Smooth muscle cell (in vitro differentiated cells): Measurements from ENCODE around the gene DMD. TPM values are rescaled to one million over a fixed set of nuclear protein-coding genes. Genes with fewer than 3 reads are reported as not detected.

Source experiments
- DNase-seq: peaks from one replicate; lab custom pipeline; 2025; ENCODE audit not compliant: unreplicated experiment; lab: John Stamatoyannopoulos, UW
- H2AFZ ChIP-seq: fragments of 200-600 bp; sonication (generic); 2 replicates; pipeline ENCODE4 v1.6.0; 2016; ENCODE audit warnings: antibody characterized with exemption, low read depth, mild to moderate bottlenecking
- H3F3A ChIP-seq: fragments of 200-600 bp; sonication (generic); 2 replicates; pipeline ENCODE4 v1.6.0; 2017; ENCODE audit warnings: antibody characterized with exemption, low read depth
- H3K27ac ChIP-seq: fragments of 200-600 bp; sonication (generic); 2 replicates; pipeline ENCODE4 v1.5.1; 2016; ENCODE audit warnings: low read depth, mild to moderate bottlenecking
- H3K27me3 ChIP-seq: fragments of 200-600 bp; sonication (generic); 2 replicates; pipeline ENCODE4 v1.6.1; 2016; ENCODE audit warnings: low read depth, mild to moderate bottlenecking
- H3K36me3 ChIP-seq: fragments of 200-600 bp; sonication (generic); 2 replicates; pipeline ENCODE4 v1.5.1; 2016; ENCODE audit warnings: low read depth
- H3K4me1 ChIP-seq: fragments of 200-600 bp; sonication (generic); 2 replicates; pipeline ENCODE4 v1.5.1; 2016; ENCODE audit warnings: low read depth
- H3K4me2 ChIP-seq: fragments of 200-600 bp; sonication (generic); 2 replicates; pipeline ENCODE4 v1.6.0; 2016; ENCODE audit warnings: mild to moderate bottlenecking
- H3K4me3 ChIP-seq: fragments of 200-600 bp; sonication (generic); 2 replicates; pipeline ENCODE4 v1.5.1; 2016; ENCODE audit warnings: mild to moderate bottlenecking
- H3K79me2 ChIP-seq: fragments of 200-600 bp; sonication (generic); 2 replicates; pipeline ENCODE4 v1.6.0; 2016; ENCODE audit warnings: low read depth, mild to moderate bottlenecking
- H3K9ac ChIP-seq: fragments of 200-600 bp; sonication (generic); 2 replicates; pipeline ENCODE4 v1.6.0; 2016; ENCODE audit warnings: low read depth
- H3K9me3 ChIP-seq: fragments of 200-600 bp; sonication (generic); replicated peaks from 2 replicates; pipeline ENCODE4 v1.5.1; 2016; ENCODE audit warnings: low read depth
- H4K20me1 ChIP-seq: fragments of 200-600 bp; sonication (generic); 2 replicates; pipeline ENCODE4 v1.6.0; 2016; ENCODE audit warnings: low read depth
- CTCF ChIP-seq: fragments of 200-600 bp; sonication (generic); IDR thresholded peaks from 2 replicates; pipeline ENCODE4 v1.5.1; 2017; ENCODE audit warnings: borderline replicate concordance, mild to moderate bottlenecking, antibody characterized with exemption; ENCODE audit not compliant: insufficient read depth, poor library complexity, severe bottlenecking
- WGBS: methylation state at CpG from one replicate; pipeline ENCODE4 v1.1.7; 2016; ENCODE audit warnings: low lambda C conversion rate; 5-methylcytosine and 5-hydroxymethylcytosine counted together
- polyA plus RNA-seq: library from polyadenylated mRNA; unstranded; fragments of >200 nt; fragmentation: Nextera tagmentation; extraction: Ambion mirVana; gene quantifications from 2 replicates; pipeline ENCODE4 v1.2.1, GENCODE V29; 2016
- total RNA-seq: library from RNA; depleted of rRNA; stranded (reverse); fragments of >200 nt; gene quantifications from 2 replicates; pipeline ENCODE4 v1.2.3, GENCODE V29; 2014

The DMD gene
- total and polyA plus RNA-seq, 2 experiments from 2014 or later = 12.3 to 12.6 TPM

- Histone ChIP-seq H3F3A (no peaks in the 10 kb centered on the region), H3K27ac (no peak overlapping the region), H3K9ac (no peak overlapping the region), H3K27me3 (no peaks in the 10 kb centered on the region), H3K4me3 (no peak overlapping the region), H3K4me1 (no peaks in the 10 kb centered on the region), H3K9me3 (no peaks in the 10 kb centered on the region), H4K20me1 (no peaks in the 10 kb centered on the region), H3K79me2 (no peaks in the 10 kb centered on the region), H3K4me2 (no peak overlapping the region), H2AFZ (no peak overlapping the region), H3K36me3 (no peaks in the 10 kb centered on the region)
- no peak for TF ChIP-seq CTCF
- DNase-seq = no peak
These were observed 1531.5 kb downstream of the DMD start for GRCh38 chrX:31679861-31680260.

- H3K27me3 ChIP-seq = no peaks in the 10 kb centered on the region
- no peaks in the 10 kb centered on the region for H4K20me1 ChIP-seq
- H3K27ac ChIP-seq = no peak overlapping the region
- H3K9me3 ChIP-seq = no peaks in the 10 kb centered on the region
- H3K4me2 ChIP-seq = no peak overlapping the region
- H3F3A ChIP-seq = no peaks in the 10 kb centered on the region
- H3K4me3 ChIP-seq = no peak overlapping the region
- no peaks in the 10 kb centered on the region for H3K79me2 ChIP-seq
- H3K36me3 ChIP-seq = no peaks in the 10 kb centered on the region
- no peak overlapping the region for H2AFZ ChIP-seq
- H3K4me1 ChIP-seq = no peaks in the 10 kb centered on the region
- H3K9ac ChIP-seq = no peak overlapping the region
- TF ChIP-seq CTCF = no peak
- WGBS = 55% methylated on average over 3 of the region's 3 CpGs
- DNase-seq = no peak
These were observed 1541.1 kb downstream of the DMD start for GRCh38 chrX:31670245-31670644.

- no peaks in the 10 kb centered on the region for H3K4me1 ChIP-seq
- no peak for DNase-seq
- no peak overlapping the region for H3K9ac ChIP-seq
- 75% methylated on average over 4 of the region's 4 CpGs for WGBS
- H3K27ac ChIP-seq = no peak overlapping the region
- no peak overlapping the region for H3K4me2 ChIP-seq
- no peaks in the 10 kb centered on the region for H3F3A ChIP-seq
- no peaks in the 10 kb centered on the region for H3K27me3 ChIP-seq
- no peaks in the 10 kb centered on the region for H3K9me3 ChIP-seq
- no peak for TF ChIP-seq CTCF
- H3K4me3 ChIP-seq = no peak overlapping the region
- no peaks in the 10 kb centered on the region for H3K79me2 ChIP-seq
- H3K36me3 ChIP-seq = no peaks in the 10 kb centered on the region
- no peak overlapping the region for H2AFZ ChIP-seq
- no peaks in the 10 kb centered on the region for H4K20me1 ChIP-seq
These were observed 1545.9 kb downstream of the DMD start for GRCh38 chrX:31665454-31665853.

GRCh38 chrX:31663172-31663571, 1548.2 kb downstream of the DMD start:
- H2AFZ ChIP-seq = no peak overlapping the region
- no peaks in the 10 kb centered on the region for H3K9me3 ChIP-seq
- H3K4me3 ChIP-seq = no peak overlapping the region
- no peaks in the 10 kb centered on the region for H3K79me2 ChIP-seq
- H3K27ac ChIP-seq = no peak overlapping the region
- WGBS = 83% methylated on average over 6 of the region's 6 CpGs
- no peak overlapping the region for H3K9ac ChIP-seq
- no peak for TF ChIP-seq CTCF
- H4K20me1 ChIP-seq = no peaks in the 10 kb centered on the region
- H3F3A ChIP-seq = no peaks in the 10 kb centered on the region
- H3K36me3 ChIP-seq = no peaks in the 10 kb centered on the region
- no peaks in the 10 kb centered on the region for H3K4me1 ChIP-seq
- no peaks in the 10 kb centered on the region for H3K27me3 ChIP-seq
- no peak for DNase-seq
- no peak overlapping the region for H3K4me2 ChIP-seq
